GM18858 (cell line): Measurements from ENCODE around the gene PTTG1IP.
"Not testable (repeated sequence)": the region's sequence is repeated elsewhere in the genome, so short reads cannot be mapped to it uniquely, and the experiment has no call there.

Experiments used
- ATAC-seq: cut with Tn5 transposase; IDR thresholded peaks from one replicate; pipeline ENCODE4 v1.9.1; 2021; ENCODE audit not compliant: unreplicated experiment

PTTG1IP gene

DNA sequence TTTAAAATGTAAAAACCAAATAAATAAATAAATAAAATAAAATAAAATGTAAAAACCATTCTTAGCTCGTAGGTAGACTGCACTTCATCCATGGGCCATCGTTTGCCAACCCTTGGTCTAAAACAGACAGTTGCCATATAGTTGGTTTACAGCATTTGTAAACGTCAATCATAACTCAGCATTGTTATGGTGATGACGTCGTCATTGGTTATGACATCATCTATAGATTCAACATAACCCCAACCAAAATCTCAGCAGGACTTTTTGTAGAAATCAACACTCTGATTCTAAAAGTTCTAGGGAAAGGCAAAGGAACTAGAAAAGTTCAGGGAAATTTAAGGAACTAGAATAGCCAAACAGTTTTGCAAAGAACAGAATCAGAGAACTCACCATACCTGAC lies 39.8 kb downstream of the PTTG1IP start:
- ATAC-seq: no peak

DNA sequence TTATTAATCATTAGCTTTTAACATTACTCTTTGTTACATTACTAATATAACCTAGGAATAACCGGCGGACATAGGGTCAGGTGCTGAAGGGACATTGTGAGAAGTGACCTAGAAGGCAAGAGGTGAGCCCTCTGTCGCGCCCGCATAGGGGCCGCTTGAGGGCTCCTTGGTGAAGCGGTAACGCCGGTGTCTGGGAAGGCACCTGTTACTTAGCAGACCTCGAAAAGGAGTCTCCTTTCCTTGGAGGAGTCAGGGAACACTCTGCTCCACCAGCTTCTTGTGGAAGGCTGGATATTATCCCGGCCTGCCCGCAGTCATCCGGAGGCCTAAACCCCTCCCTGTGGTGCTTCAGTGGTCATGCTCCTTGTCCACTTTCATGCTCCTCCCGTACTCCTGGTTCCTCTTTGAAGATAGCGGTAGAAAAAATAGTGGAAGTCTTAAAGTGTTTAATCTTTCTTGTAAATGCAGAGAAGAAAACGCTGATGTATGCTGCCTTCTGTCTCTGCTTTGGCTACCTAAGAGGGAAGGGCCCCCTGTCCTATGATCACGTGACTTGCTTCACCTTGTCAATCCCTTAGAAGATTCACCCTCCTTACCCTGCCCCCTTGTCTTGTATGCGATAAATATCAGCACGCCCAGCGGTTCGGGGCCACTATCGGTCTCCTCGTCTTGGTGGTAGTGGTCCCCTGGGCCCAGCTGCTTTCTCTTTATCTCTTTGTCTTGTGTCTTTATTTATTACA lies 40.8 kb downstream of the PTTG1IP start:
- not testable (repeated sequence) for ATAC-seq

DNA sequence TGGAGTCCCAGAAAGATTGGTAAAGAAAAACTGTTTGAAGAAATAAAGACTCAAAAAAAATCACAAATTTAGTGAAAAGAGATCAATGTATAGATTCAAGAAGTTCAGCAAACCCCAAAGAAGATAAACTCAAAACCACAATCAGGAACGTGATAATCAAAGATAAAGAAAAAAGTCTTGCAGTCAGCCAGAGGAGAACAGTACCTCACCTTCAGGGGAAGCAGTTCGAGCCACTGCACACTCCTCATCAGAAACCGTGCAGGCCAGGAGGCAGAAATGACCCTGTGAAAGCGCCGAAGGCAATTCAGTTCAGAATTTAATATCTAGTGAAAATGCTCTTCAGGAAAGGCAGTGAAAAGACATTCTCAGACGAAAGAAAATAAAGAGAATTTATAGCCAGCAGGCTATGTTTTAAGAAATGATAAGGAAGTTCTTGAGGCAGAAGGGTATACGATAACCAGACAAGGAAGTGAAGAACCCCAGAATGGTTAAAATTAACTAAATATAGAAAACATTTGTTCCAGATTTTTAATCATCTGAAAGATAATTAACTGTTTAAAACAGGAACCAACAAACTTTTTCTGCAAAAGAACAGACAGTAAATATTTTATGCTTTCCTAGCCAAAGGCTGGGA lies 42.1 kb downstream of the PTTG1IP start:
- ATAC-seq: no peak

DNA sequence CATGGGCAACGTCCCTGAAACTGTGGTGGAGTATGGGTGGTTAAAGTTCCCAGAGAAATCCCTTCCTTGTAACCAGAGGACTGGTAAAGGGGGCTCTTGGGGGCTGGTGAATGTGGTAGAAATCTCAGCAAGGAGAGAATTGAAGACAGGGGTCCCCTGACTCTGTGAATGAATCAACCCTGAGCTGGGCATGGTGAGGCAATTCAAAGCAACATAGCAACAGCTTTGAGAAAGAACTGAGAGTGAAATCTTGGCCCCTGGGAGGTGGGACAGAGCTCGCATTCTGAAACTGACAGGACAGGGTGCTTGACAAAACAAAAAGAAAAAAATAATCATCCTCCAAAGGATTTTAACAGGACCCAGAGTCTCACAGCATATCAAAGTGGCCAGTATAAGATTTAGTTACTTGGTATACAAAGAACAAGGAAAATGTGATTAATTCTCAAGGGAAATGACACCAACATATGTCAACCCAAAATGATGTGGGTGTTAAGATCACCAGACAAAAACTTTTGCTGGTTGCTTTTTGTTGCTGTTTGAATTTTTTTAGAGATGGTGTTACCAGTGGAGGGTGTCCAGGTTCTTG lies 43.9 kb downstream of the PTTG1IP start:
- ATAC-seq: no peak

DNA sequence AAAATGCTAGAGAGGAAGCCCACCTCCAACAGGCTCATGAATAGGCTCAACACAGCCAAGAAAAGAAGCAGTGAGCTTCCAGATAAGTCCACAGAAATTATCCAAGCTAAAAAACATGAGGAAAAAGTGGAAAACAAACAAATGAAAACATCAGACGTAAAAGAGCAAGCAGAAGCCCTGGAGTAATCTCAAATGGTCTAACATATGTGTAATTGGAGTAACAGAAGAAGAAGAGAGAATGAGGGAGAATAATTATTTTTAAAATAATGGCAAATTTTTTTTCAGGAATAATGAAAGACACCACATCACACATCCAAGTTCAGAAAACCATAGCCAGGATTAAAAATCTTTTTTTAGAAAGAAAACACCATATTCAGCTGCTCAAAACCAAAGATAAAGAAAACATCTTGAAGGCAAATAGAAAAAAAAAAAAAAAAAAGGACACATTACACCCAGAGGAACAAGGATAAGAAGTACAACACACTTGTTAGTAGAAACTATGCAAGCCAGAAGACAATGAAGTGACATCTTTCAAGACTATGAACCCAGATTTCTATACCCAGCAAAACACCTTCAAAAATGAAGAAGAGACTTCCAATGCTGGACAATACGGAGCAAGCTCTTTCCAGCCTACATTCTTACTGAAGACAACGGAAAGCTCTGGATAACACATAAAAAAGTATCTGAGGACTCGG lies 45.0 kb downstream of the PTTG1IP start:
- ATAC-seq: no peak

DNA sequence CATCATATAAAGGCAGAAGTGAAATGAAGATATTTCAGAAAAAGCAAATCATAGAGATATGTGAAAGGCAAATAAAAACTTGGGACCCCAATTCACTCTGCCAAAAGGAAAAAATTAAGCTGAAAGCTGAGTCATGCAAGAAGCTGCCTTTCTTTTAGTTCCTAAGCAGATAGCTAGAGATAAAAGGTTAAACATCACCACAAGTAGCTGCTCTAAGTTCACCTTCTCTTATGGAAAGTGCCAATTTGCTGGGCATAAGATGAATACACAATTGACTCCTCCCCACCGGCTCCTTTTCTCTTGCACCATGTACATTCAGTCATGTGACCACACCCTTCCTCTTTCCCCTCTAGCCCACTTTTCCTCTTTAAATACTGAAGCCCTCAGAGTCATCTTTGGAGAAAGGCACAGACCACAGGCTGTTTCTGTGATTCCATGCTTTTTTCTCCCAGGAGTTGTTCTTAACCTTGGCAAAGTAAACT lies 50.3 kb downstream of the PTTG1IP start:
- no peak for ATAC-seq

DNA sequence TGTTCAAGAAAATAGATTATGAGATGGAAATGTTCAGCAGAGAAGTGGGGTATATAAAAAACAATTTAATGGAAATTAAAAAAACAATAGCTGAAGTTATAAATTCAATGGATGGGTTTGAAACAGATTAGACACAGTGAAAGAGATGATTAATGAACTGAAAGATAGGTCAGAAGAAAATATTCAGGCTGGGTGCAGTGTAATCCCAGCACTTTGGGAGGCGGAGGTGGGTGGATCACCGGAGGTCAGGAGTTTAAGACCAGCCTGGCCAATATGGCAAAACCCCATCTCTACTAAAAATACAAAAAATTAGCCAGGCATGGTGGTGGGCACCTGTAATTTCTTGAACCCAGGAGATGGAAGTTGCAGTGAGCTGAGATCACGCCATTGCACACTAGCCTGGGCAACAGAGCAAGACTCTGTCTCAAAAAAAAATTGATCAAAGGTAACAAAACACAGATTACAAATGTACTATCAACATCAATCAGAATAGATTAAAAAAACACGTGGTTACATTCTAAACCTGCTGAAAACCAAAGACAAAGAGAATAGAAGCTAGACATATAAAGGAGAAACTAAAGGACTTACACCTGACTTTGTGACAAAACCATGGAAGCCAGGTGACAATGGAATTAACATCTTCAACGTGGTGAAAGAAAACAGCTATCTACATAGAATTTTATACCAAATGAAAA lies 50.9 kb downstream of the PTTG1IP start:
- no peak for ATAC-seq

DNA sequence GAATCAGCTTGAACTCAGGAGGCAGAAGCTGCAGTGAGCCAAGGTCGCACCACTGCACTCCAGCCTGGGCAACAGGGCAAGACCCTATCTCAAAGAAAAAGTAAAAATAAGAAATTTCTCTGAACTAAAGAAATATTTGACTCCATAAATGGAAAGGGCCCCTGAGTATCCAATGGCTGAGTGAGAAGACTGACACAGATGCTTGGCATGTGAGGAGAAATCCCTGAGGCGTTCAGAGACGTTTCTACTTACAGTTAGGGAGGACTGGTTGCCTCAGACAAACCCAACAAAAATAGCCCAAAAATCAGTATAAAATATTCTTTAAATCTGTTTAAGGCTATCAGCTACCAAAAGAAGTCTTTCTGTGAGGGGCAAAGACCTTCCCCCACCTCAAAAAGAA lies 52.6 kb downstream of the PTTG1IP start:
- ATAC-seq: no peak

DNA sequence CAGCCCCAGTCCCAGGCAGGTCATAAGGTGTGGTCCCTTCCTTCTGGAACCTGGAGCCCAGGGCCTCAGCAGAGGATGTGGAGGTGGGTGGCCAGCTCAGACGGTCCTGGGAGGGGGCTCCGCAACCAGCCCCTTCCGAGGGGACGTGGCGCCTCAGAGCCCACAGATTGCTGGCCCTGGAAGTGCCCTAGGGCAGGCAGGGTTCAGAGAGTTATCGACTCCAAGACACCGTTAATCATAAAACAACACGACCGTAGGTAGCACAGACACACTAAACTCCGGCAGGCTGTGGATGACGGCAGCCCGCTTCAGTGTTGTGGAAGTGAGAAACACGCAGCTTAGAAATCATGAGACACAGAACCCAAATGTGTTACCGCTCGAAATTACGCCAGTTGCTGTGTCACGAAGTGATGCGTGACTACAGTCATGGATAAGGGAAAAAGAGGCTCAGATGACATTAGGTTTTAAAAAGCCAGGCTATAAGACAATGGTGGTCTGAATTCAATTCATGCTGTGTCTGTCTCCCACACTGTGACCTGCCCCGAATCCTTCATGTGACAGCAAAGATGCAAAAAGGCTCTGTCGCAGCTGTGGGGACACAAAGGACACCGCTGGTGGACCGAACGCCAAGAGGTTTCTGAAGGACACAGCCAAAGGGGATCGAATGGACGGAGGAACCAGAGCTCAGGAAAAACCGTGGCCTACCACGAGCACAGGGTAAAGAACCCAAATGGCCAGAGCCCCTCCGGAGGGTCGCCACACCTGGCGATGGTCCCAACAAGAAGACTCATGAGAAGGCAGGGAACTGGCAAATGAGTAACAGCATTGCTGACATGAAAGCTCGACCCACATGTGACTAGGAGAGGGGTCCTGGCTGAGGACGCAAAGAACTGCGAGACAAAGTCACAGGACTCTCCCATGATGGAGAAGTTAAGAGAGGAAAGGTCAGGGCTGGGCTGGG lies 53.9 kb downstream of the PTTG1IP start:
- ATAC-seq: no peak

DNA sequence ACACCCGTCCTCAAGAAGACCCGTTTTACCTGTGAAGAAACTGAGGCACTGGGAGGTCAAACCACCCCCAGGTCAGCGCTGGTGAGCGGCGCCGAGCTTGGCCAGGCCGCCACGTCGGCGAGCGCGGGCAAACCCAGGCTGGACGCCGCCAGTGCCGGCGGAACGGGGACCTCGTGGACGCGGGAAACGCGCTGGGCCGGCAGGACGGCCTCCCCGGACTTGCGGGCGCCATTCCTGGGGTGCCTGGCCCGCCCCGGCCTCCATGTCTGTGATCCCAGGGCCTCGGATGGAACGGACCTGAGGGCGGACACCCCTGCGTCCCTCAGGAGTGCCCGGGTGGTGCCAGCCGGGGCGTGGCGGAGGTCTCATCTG lies 54.9 kb downstream of the PTTG1IP start:
- no peak for ATAC-seq

DNA sequence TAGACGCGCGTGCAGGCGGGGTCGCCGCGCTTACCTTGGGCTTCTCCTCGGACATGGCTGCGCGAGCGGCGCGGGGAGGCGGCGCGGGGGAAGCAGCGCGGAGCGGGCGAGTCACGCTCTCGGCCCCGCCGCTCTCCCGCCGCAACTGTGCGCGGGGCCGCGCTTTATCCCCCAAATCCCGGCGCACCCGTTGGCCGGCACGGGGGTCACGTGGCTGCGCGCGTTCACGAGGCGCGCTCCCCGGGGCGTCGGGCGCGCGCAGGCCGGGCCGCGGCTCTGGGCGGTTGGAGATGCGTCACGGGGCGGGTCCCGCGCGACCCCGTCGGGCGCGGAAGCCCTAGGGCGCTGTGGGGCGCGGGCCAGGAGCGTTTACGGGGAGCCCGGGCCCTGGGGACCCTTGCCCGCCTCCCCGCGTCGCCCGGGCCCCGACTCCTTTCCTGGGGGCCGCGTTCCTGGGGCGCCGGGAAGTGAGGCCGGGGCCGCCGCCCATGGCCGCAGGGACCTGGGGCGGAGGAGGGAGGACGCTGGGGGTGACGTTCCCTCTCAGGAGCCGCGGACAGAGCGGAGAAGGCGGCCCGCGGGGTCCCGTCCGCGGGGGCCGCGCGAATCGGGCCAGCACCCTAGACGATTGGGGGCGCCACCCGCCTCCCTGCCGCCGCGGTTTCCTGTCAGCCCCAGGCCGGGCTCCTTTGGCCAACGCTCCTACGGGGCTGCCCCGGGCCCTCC lies 55.4 kb downstream of the PTTG1IP start, which contains the start of gene SUMO3:
SUMO3 (minus strand) TSS at position 149 of the 726 bp plus-strand sequence; CDS start at position 55, 94 bp downstream.
- peak; percentile 40 for ATAC-seq

DNA sequence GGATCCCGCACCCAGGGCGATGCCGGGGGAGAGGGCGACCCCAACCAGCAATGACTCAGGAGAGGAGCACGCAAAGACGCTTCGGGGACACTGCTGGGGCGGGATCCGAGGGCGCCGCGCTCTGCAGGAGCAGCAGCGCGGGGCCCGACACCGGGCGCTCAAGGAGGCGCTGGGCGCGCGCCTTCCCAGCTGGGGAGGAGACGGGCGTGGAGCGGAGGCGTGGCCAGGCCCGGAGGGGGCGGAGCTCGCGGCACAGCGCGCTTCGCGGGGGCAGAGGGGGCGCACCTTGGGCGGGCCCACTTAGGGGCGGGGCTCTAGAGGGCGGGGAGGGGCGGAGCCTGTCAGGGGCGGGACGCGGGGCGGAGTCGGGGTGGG lies 56.0 kb downstream of the PTTG1IP start:
- peak; percentile 43 for ATAC-seq

DNA sequence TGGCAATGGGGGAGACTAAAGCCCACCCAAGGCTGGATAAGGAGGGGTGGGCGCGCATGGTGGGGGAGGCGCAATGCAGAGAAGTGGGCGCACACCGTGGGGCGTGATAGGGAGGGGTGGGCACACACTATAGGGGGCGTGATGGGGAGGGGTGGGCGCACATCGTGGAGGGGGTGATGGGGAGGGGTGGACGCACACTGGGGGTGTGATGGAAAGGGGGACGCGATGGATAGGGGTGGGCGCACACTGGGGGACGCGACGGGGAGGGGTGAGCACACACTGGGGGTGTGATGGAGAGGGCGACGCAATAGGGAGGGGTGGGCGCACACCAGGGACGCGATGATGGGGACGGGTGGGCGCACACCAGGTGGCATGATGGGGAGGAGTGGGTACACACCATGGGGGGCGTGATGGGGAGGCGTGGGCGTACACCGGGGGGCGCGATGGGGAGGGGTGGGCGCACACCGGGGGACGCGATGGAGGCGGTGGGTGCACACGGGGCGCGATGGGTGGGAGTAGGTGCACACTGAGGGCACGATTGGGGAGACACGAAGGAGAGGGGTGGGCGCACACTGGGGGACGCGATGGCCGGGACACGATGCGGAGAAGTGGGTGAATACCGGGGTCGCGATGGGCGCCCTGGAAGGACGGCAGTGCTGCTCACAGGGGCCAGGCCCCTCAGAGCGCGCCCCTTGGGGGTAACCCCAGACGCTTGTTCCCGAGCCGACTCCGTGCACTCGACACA lies 56.6 kb downstream of the PTTG1IP start:
- ATAC-seq: no peak

DNA sequence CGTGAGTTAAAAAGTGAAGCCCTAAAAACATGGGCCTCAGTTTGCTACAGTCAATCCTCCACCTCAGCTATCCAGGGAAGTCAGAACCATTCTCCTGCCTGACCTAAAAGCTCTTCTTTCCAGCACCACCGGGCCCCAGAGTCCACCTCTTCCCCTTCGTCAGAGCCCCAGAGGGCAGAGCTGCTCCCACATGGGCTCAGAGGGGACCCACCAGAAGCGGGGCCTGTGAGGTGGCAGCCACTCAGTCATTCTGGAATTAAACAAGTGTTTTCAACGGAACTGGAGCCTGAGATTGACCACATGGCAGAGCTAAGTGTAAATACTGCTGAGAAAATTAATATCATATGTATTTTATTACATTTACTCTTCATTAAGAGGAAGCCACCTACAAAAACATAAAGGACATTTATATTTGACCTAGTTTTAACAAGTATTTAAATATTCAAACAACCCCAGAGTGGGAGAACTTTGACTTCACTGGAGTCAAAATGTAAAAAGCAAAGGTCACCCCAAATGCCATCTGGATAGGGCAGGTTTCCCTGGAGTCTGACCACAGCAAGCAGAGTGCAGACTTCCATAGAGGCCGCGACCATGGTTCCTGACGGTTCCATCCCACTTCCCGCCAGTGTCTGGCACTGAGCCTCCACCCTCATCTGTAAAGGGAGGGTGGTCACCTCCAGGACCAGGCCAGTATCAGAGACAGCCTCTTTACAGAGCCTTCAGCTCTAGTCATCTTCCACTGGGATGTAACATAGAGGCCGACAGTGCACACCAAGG lies 57.5 kb downstream of the PTTG1IP start:
- ATAC-seq: no peak

DNA sequence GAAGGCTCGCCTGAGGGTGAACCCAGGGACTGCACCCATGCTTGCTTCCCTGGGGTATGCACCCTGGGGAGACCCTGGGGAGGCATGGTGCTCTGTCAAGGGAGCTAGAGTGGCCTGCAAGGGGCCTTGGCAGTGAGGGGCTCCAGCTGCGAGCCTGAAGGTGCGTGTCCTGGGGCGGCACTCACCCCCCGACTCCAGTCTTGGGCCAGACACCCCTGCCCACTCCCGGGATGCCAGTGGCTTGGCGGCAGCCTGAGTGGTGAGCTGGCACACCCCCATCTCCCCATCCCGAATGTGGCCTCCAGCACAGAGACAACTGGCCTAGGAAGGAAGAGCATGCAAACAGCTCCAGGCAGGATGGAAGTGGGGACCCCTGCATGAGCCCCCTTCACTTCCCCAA lies 58.3 kb downstream of the PTTG1IP start:
- no peak for ATAC-seq

DNA sequence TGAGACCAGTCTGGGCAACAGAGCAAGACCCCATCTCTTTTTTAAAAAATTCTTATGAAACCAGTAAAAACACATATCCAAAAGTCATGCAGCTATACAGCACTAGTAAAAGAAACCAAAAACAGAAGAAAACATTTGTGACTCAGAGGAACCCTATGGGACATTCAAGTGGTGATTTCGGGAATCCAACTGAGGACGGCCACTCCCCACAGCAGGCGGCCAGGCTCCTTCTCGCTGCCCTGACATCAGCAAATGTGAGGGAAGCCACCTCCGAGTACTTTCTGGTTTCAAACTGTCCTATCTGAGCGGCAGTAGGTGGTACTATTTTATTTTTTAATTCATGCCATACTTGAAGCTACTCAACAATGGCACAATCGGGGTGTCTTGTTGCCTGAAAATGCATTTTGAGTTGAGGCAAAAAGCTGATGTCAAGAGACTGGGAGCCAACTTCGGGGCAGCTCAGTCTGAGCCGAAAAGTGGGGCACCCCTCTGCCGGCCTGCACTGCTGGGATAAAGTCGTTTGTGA lies 58.9 kb downstream of the PTTG1IP start:
- ATAC-seq: no peak

DNA sequence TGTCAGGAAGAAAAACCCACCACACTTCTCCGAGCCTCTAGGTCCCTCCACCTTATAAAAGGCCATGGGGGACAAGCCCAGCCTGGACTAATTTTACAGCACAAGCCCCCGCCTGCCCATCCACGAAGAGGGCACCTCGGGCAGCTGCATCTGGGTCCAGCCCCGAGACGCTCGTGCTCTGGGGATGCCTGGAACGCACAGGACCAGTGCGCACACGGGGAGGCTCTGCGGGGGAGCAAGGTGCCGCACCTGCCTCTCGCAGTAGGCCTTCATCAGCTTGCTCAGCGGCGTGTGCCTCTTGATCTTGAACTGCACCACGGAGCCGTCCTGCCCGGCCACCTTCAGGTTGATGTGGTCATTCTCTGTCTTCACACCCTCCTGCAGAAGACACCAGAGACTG lies 59.8 kb downstream of the PTTG1IP start:
- no peak for ATAC-seq

DNA sequence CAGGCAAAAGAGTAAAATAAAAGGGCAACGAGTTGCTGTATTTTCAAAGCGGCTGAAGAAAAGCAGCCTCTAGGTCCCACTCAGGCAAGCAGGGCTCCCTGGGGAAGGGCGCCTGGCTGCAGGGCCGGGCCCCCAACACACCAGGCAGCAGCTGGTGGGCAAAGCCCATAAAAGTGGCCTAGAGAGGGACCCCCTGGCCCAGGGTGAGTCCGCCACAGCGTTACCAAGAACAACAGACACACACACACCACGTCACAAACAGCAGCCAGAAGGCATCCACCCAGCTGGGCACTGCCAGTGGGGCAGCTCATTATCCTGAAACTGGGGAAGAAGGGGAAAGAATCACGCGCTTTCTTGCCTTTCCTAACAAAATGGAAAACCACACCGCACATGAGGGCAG lies 60.3 kb downstream of the PTTG1IP start:
- no peak for ATAC-seq
